Spleen (tissue), 11 donors: ENCODE results near the gene BAG1. TPM values are rescaled to one million over a fixed set of nuclear protein-coding genes. Genes with fewer than 3 reads are reported as not detected.

Experiments used
- DNase-seq: peaks from one replicate; pipeline ENCODE4 v3.0.0-alpha.2; 2020
- H3K27ac ChIP-seq, 8 donors: fragments of 200-600 bp; sonication (generic) in 7 of 8; 1 replicate in 4 of 8; 2 replicates in 4 of 8; pipeline versions ENCODE4 v1.5.0 to v1.8.0; 2016 to 2021; ENCODE audit warnings: inconsistent platforms in 4 of 8, mild to moderate bottlenecking in 4 of 8, moderate library complexity in 1 of 8
- H3K27me3 ChIP-seq, 7 donors: fragments of 200-600 bp; sonication (generic) in 6 of 7; replicated peaks in 1 of 7; 1 replicate in 4 of 7; 2 replicates in 3 of 7; pipeline versions ENCODE4 v1.5.0 to v1.8.0; 2016 to 2021; ENCODE audit warnings: inconsistent platforms in 3 of 7, mild to moderate bottlenecking in 1 of 7
- H3K36me3 ChIP-seq, 6 donors: fragments of 200-600 bp; sonication (generic) in 5 of 6; 1 replicate in 4 of 6; 2 replicates in 2 of 6; pipeline versions ENCODE4 v1.5.0 to v1.8.0; 2016 to 2021; ENCODE audit warnings: inconsistent platforms in 2 of 6
- H3K4me1 ChIP-seq, 6 donors: fragments of 200-600 bp; sonication (generic) in 5 of 6; 1 replicate in 3 of 6; 2 replicates in 3 of 6; pipeline versions ENCODE4 v1.5.0 to v1.8.0; 2016 to 2021; ENCODE audit warnings: inconsistent platforms in 3 of 6
- H3K4me3 ChIP-seq, 8 donors: fragments of 200-600 bp; sonication (generic) in 7 of 8; 1 replicate in 4 of 8; 2 replicates in 4 of 8; pipeline versions ENCODE4 v1.5.0 to v1.8.0; 2016 to 2021; ENCODE audit warnings: inconsistent platforms in 4 of 8, mild to moderate bottlenecking in 4 of 8, moderate library complexity in 2 of 8
- H3K9me3 ChIP-seq, 8 donors: fragments of 200-600 bp; sonication (generic) in 7 of 8; 1 replicate in 4 of 8; 2 replicates in 4 of 8; pipeline versions ENCODE4 v1.5.0 to v1.8.0; 2016 to 2021; ENCODE audit warnings: inconsistent platforms in 4 of 8
- CTCF ChIP-seq, 11 experiments: fragments of 200-600 bp in 7 of 11; fragments of 450-650 bp in 4 of 11; sonication (generic) in 4 of 11; IDR thresholded peaks in 8 of 11; conservative IDR thresholded peaks in 3 of 11; 1 replicate in 7 of 11; 2 replicates in 4 of 11; pipeline versions ENCODE4 v1.4.0 to v1.8.0; 2016 to 2021; ENCODE audit warnings: antibody characterized with exemption in 11 of 11, inconsistent platforms in 4 of 11, mild to moderate bottlenecking in 1 of 11
- POLR2A ChIP-seq, 3 donors: fragments of 450-650 bp; IDR thresholded peaks; one replicate each; pipeline ENCODE4 v1.5.1; 2017; ENCODE audit warnings: antibody characterized with exemption in 3 of 3, mild to moderate bottlenecking in 1 of 3
- POLR2AphosphoS5 ChIP-seq, 3 donors: sonication (generic); formaldehyde crosslinking; IDR thresholded peaks; one replicate each; pipeline ENCODE4 v1.5.1; 2017; ENCODE audit warnings: antibody characterized with exemption in 3 of 3
- WGBS, 5 donors: extraction: QIAGEN DNeasy Blood & Tissue Kit in 3 of 5; methylation state at CpG; one replicate each; pipeline versions ENCODE4 v1.1.5 to v1.1.7; 2013 to 2018; 5-methylcytosine and 5-hydroxymethylcytosine counted together
- intact Hi-C: fragments of 100-400 bp; cut with DNase I; formaldehyde crosslinking; loops from one replicate; pipeline ENCODE4 v1.15.0; 2023; ENCODE audit warnings: low total_unique reads
- polyA plus RNA-seq, 3 donors: library from polyadenylated mRNA; stranded (reverse); fragments of 200-250 nt; gene quantifications; one replicate each; pipeline ENCODE4 v1.2.1, GENCODE V29; 2013
- total RNA-seq, 7 donors: library from RNA; depleted of rRNA in 3 of 7; stranded (reverse); fragments of >200 nt in 3 of 7; fragmentation: NEBNext Ultra II Directional in 4 of 7; extraction: Animal tissue kit (Norgen Biotek cat#: 25700) in 4 of 7; gene quantifications; one replicate each; pipeline versions ENCODE4 v1.1.0 to v1.2.1, GENCODE V29; 2016 to 2021
- donor health status: healthy with polysubstance abuse.
- donor health status: DM: no; HTN: no; CAD: no; lungs with moderate emphysema.
- donor health status: DM: no; HTN: no; CAD: no.
- donor health status: Bipolar disorder and iron deficiency.
- donor health status: healthy.
- donor health status: DM: no; HTN: no; CAD: no.
- donor health status: DM: yes; HTN: yes; CAD: no.

BAG1 gene
- total and polyA plus RNA-seq, 10 donors = 49.9 to 102 (median 70.9) TPM

DNA sequence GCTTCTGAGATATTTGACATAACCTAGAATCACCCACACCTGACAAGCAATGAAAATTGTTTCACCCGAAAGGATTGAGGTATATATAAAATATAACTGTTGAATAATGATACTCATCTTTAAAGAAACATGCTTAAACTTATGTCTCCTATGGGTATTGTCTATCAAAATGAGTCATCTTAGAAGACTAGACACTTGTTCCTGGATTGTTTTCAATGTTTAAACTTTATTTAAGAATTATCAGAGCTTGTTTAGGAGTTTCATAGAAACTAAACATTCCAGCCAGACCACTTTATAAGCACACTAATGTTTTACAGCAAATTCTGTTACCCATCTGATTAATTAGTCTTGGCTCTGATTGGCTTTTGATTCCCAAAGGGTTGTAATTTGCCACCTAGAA is 45.4 kb upstream of the BAG1 start:
- WGBS, 5 donors = 87 to 94% (median 90%) methylated on average over 1 of the region's 1 CpG
- H3K36me3 ChIP-seq = peaks cover 2 to 100% (median 98%) of the 10 kb centered on the region in 6 donors
- intact Hi-C loops = no loop called here

GRCh38 chr9:33307067-33307466 is 42.6 kb upstream of the BAG1 start:
- H3K36me3 ChIP-seq = peaks cover 13 to 100% (median 97%) of the 10 kb centered on the region in 6 donors
- no peak for DNase-seq
- intact Hi-C loops = no loop called here
- WGBS, 5 donors = 89 to 100% (median 94%) methylated on average over 1 of the region's 1 CpG
- H3K27me3 ChIP-seq = no peaks in the 10 kb centered on the region
- H3K4me1 ChIP-seq = peaks cover 0 to 21% (median 5%) of the 10 kb centered on the region in 6 donors
- no peak overlapping the region for H3K4me3 ChIP-seq
- H3K27ac ChIP-seq = no peak overlapping the region
- TF ChIP-seq CTCF (IDR thresholded peaks at IDR 0.05 in 8 of 11, conservative IDR thresholded peaks at IDR 0.05 in 3 of 11) (no peak), POLR2A (IDR thresholded peaks at IDR 0.05) (no peak), POLR2AphosphoS5 (IDR thresholded peaks at IDR 0.05) (no peak)
- no peaks in the 10 kb centered on the region for H3K9me3 ChIP-seq

More for the DNA sequence above, 45.4 kb upstream of the BAG1 start:
- Histone ChIP-seq H3K9me3 (no peaks in the 10 kb centered on the region), H3K27ac (no peak overlapping the region), H3K4me3 (no peak overlapping the region), H3K4me1 (peaks cover 0 to 1% (median 0%) of the 10 kb centered on the region in 6 donors), H3K27me3 (no peaks in the 10 kb centered on the region)
- TF ChIP-seq POLR2AphosphoS5 (IDR thresholded peaks at IDR 0.05) (no peak), POLR2A (IDR thresholded peaks at IDR 0.05) (no peak), CTCF (IDR thresholded peaks at IDR 0.05 in 8 of 11, conservative IDR thresholded peaks at IDR 0.05 in 3 of 11) (no peak)
- DNase-seq = no peak

DNA sequence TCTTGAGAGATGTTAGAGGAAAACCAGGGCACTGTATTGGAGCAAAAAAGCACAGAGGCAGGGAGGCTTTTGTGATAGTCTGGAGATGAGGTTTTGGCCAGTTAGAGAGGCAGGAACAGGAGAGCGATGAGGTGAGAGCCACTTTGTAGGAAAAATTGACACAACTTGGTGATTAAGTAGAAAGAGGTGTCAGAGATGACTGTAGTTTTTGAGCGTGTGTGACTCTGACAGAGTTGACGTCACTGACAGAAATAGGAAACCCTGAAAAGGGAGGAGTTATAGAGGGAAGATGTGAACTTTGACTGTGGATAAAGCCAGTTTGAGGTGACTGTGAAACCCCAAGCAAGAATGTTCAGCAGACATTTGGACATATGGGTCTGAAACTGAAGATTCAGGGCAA is 41.5 kb upstream of the BAG1 start:
- Histone ChIP-seq H3K9me3 (no peaks in the 10 kb centered on the region), H3K36me3 (peaks cover 13 to 100% (median 97%) of the 10 kb centered on the region in 6 donors), H3K27ac (no peak overlapping the region), H3K27me3 (no peaks in the 10 kb centered on the region), H3K4me1 (peaks cover 0 to 24% (median 5%) of the 10 kb centered on the region in 6 donors), H3K4me3 (no peak overlapping the region)
- intact Hi-C loops = no loop called here
- no peak for TF ChIP-seq POLR2A (IDR thresholded peaks at IDR 0.05)
- TF ChIP-seq POLR2AphosphoS5 (IDR thresholded peaks at IDR 0.05) = no peak
- no peak for TF ChIP-seq CTCF (IDR thresholded peaks at IDR 0.05 in 8 of 11, conservative IDR thresholded peaks at IDR 0.05 in 3 of 11)
- 73 to 88% (median 83%) methylated on average over 3 of the region's 3 CpGs for WGBS, 5 donors
- no peak for DNase-seq

GRCh38 chr9:33304362-33304761 is 39.9 kb upstream of the BAG1 start:
- no peak for DNase-seq
- H3K27ac ChIP-seq = no peak overlapping the region
- no peak overlapping the region for H3K4me3 ChIP-seq
- TF ChIP-seq CTCF (IDR thresholded peaks at IDR 0.05 in 8 of 11, conservative IDR thresholded peaks at IDR 0.05 in 3 of 11) = no peak
- TF ChIP-seq POLR2A (IDR thresholded peaks at IDR 0.05) = no peak
- TF ChIP-seq POLR2AphosphoS5 (IDR thresholded peaks at IDR 0.05) = no peak
- 86 to 91% (median 87%) methylated on average over 1 of the region's 1 CpG for WGBS, 5 donors
- peaks cover 7 to 41% (median 18%) of the 10 kb centered on the region in 6 donors for H3K4me1 ChIP-seq
- peaks cover 13 to 100% (median 96%) of the 10 kb centered on the region in 6 donors for H3K36me3 ChIP-seq
- no peaks in the 10 kb centered on the region for H3K9me3 ChIP-seq
- H3K27me3 ChIP-seq = no peaks in the 10 kb centered on the region
- intact Hi-C loops = no loop called here
